Fibroblast of villous mesenchyme (primary cell): ENCODE data around the gene GGA2. TPM values are rescaled to one million over a fixed set of nuclear protein-coding genes. Genes with fewer than 3 reads are reported as not detected.

Experiments used
- DNase-seq: peaks from one replicate; pipeline ENCODE4 v3.0.0-alpha.2; 2010; ENCODE audit warnings: low read depth
- H3K4me3 ChIP-seq: 2 replicates; pipeline ENCODE4 v1.5.1; 2011; ENCODE audit warnings: low read depth, mild to moderate bottlenecking, low read length
- CTCF ChIP-seq: IDR thresholded peaks from 2 replicates; pipeline ENCODE4 v1.5.1; 2012; ENCODE audit warnings: low read depth, mild to moderate bottlenecking, low read length; ENCODE audit not compliant: insufficient read depth
- total RNA-seq: library from RNA; depleted of rRNA; stranded (reverse); fragments of >200 nt; gene quantifications from 2 replicates; pipeline ENCODE4 v1.2.3, GENCODE V29; 2012

GGA2 gene
- total RNA-seq, 1 donor, result 24.2 TPM

- H3K4me3 ChIP-seq, result no peak overlapping the region
- peak; percentile 91 for DNase-seq
- TF ChIP-seq CTCF, result peak; percentile 15
Measured at GRCh38 chr16:23504453-23505179, 5.7 kb downstream of the GGA2 start.

- TF ChIP-seq CTCF, result no peak
- no peak overlapping the region for H3K4me3 ChIP-seq
- peak; percentile 75 for DNase-seq
Measured at GRCh38 chr16:23504076-23504452, 6.2 kb downstream of the GGA2 start.

GRCh38 chr16:23502466-23502865 lies 7.8 kb downstream of the GGA2 start:
- TF ChIP-seq CTCF, result no peak
- H3K4me3 ChIP-seq, result no peak overlapping the region
- no peak for DNase-seq

GRCh38 chr16:23501291-23501690 lies 9.0 kb downstream of the GGA2 start:
- no peak for TF ChIP-seq CTCF
- H3K4me3 ChIP-seq, result no peak overlapping the region
- no peak for DNase-seq

- no peak overlapping the region for H3K4me3 ChIP-seq
- TF ChIP-seq CTCF, result no peak
- DNase-seq, result no peak
Measured at GRCh38 chr16:23500862-23501225, 9.4 kb downstream of the GGA2 start.

GRCh38 chr16:23500212-23500861 lies 10.0 kb downstream of the GGA2 start:
- no peak for DNase-seq
- TF ChIP-seq CTCF, result no peak
- no peak overlapping the region for H3K4me3 ChIP-seq

GRCh38 chr16:23499801-23500200 lies 10.5 kb downstream of the GGA2 start:
- no peak for TF ChIP-seq CTCF
- no peak overlapping the region for H3K4me3 ChIP-seq
- DNase-seq, result no peak
